Activated CD4-positive, alpha-beta memory T cell treated with anti-CD3 and anti-CD28 coated beads, Interleukin-2, amount 10 ng/mL, durations not matched to agents 7 days and 5 days (primary cell): ENCODE measurements around the gene MED22. TPM values are rescaled to one million over a fixed set of nuclear protein-coding genes. Genes with fewer than 3 reads are reported as not detected.
"Not testable (repeated sequence)": the region's sequence is repeated elsewhere in the genome, so short reads cannot be mapped to it uniquely, and the experiment has no call there.

ENCODE experiments used
- CTCF ChIA-PET: fragments of 350-600 bp; sonication (Branson Sonifier 250); formaldehyde crosslinking; loops from one replicate; lab custom pipeline; 2021; ENCODE audit warnings: antibody characterized with exemption, inconsistent platforms; lab: Charles Lee
- POLR2A ChIA-PET: fragments of 350-600 bp; sonication (Branson Sonifier 250); formaldehyde crosslinking; loops from one replicate; lab custom pipeline; 2021; ENCODE audit warnings: antibody characterized with exemption; lab: Charles Lee
- DNase-seq: peaks from one replicate; pipeline ENCODE4 v3.0.0-alpha.2; 2020
- H3K27ac Mint-ChIP-seq: one replicate; pipeline ENCODE4 v1.8.0; 2021; ENCODE audit warnings: mild to moderate bottlenecking, mixed read lengths
- H3K27me3 Mint-ChIP-seq: one replicate; pipeline ENCODE4 v1.8.0; 2021; ENCODE audit warnings: mixed read lengths
- H3K36me3 Mint-ChIP-seq: one replicate; pipeline ENCODE4 v1.8.0; 2021; ENCODE audit warnings: low read depth, mixed read lengths
- H3K4me1 Mint-ChIP-seq: one replicate; pipeline ENCODE4 v1.8.0; 2021; ENCODE audit warnings: mixed read lengths
- H3K4me3 Mint-ChIP-seq: one replicate; pipeline ENCODE4 v1.8.0; 2021; ENCODE audit warnings: mild to moderate bottlenecking, mixed read lengths
- H3K9me3 Mint-ChIP-seq: one replicate; pipeline ENCODE4 v1.8.0; 2021; ENCODE audit warnings: mixed read lengths
- total RNA-seq, 2 experiments: library from RNA; stranded (reverse); gene quantifications; one replicate each; pipeline ENCODE4 v1.2.3, GENCODE V29; 2021

MED22 gene
- total RNA-seq, 2 experiments from 2014 or later, result 21.1 to 23.3 TPM

DNA sequence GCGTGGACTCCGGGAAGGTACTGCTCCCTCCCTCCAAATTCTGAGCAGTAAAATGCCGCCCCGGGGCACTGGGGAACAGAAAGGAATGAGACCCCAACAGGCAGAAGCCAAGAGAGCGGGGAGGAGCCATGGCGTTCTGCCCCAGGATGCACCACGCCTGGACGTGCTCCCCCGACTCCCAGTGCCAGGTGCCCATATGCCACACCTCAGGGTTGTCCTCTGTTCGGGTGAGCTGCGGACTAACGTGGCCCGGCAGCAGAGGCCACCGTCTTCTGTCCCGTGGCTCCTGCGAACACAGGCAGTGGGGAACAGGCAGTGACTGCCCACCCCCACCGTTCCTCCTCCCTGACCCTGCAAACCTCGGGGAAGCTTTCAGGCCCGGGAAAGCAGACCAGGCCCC lies 16.7 kb downstream of the MED22 start:
- H3K9me3 Mint-ChIP-seq, result no peaks in the 10 kb centered on the region
- no peak for DNase-seq
- CTCF ChIA-PET, result interaction anchor here (1.1 to 2.8 kb wide), 3 partner anchors 9 to 145 kb away, joined by 4 to 16 read pairs (median 7); no protein-coding TSS in a partner anchor
- peaks cover 23% of the 10 kb centered on the region for H3K4me1 Mint-ChIP-seq
- H3K27ac Mint-ChIP-seq, result no peak overlapping the region
- no peak overlapping the region for H3K4me3 Mint-ChIP-seq
- POLR2A ChIA-PET, result interaction anchor here (1.5 kb wide), 1 partner anchor 9 kb away, joined by 4 read pairs; no protein-coding TSS in a partner anchor
- H3K27me3 Mint-ChIP-seq, result no peaks in the 10 kb centered on the region
- H3K36me3 Mint-ChIP-seq, result peaks cover 50% of the 10 kb centered on the region

DNA sequence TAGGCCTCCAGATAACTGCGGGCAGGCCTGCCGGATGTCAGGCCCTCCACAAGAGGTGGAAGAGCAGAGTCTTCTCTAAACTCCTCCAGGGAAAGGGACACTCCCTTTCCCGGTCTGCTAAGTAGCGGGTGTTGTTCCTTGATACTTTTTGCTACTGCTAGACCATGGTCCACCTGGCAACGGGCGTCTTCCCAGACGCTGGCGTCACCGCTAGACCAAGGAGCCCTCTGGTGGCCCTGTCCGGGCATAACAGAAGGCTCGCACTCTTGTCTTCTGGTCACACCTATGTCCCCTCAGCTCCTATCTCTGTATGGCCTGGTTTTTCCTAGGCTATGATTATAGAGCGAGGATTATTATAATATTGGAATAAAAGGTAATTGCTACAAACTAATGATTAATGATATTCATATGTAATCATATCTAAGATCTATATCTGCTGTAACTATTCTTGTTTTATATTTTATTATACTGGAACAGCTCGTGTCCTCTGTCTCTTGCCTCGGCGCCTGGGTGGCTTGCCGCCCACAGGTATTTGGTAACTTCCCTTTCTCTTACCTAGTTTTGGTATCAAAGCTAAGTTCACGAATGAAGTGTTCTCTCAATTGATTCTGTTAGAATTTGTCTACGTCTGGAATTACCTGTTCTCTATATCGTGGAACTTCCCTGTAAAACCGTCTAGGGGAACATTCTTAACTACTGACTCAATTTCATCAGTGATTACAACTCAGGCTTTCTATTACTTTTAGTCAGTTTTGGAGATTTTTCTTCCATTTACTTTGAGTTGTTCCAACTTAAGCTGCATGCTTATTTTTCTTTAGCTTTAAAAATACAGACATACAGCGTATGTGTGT lies 18.4 kb downstream of the MED22 start:
- H3K36me3 Mint-ChIP-seq, result peaks cover 37% of the 10 kb centered on the region
- ChIA-PET CTCF (interaction anchor here (0.8 to 2.8 kb wide), 7 partner anchors 18 to 149 kb away, joined by 3 to 16 read pairs (median 3); partner anchors contain the start of genes MED22, RPL7A and STKLD1), POLR2A (interaction anchor here (0.8 to 1.3 kb wide), 3 partner anchors 18 to 46 kb away, joined by 3 to 4 read pairs (median 3); partner anchors contain the start of gene MED22)
- not testable (repeated sequence) for H3K9me3 Mint-ChIP-seq, H3K27ac Mint-ChIP-seq, H3K27me3 Mint-ChIP-seq, DNase-seq, H3K4me3 Mint-ChIP-seq, H3K4me1 Mint-ChIP-seq

DNA sequence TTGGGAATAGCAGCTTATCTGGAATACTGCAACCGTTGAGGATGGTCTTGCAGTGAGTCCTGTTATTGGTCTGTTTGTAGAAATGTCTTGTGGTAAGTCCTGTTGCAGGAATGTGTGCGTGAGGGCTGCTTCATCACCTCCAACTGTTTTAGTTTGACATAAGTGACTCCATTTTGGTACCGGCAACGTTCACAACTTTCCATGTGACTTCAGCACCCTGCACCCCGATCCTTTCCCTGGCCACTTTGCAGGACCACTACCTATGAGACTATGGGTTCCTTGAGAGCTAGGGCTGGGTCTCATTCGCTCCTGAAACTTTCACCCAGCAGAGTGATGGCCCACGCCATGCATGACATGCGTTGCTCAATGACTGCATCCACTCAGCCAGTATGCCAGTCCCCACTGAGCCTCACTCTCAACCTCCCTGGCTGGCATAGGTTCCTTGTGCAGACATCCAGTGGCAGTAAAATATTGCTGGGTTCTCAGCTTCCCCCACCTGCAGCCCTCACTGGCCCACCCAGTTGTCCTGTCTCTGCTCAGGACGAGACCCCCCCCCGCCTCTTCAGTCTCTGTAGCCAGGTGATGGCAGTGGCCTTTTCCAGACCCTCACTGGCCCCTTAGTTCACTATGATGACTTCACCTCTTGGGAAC lies 20.0 kb downstream of the MED22 start:
- no peaks in the 10 kb centered on the region for H3K4me1 Mint-ChIP-seq
- H3K27me3 Mint-ChIP-seq, result no peaks in the 10 kb centered on the region
- no peak overlapping the region for H3K27ac Mint-ChIP-seq
- CTCF ChIA-PET, result no interaction called here
- peaks cover 24% of the 10 kb centered on the region for H3K36me3 Mint-ChIP-seq
- POLR2A ChIA-PET, result no interaction called here
- no peak overlapping the region for H3K4me3 Mint-ChIP-seq
- no peak for DNase-seq
- no peaks in the 10 kb centered on the region for H3K9me3 Mint-ChIP-seq

DNA sequence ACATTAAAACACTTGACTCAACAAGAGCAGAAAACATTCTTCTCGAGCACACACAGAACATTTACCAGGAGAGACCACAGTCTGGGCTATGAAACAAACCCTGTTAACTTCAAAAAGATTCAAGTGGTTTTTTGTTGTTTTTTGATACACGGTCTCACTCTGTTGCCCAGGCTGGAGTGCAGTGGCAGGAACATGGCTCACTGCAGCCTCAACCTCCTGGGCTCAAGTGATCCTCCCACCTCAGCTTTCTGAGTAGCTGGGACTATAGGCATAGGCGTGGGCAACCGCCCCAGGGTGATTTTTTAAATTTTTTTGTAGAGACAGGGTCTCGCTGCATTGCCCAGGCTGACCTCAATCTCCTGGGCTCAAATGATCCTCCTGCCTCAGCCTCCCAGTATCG lies 20.9 kb downstream of the MED22 start:
- H3K27ac Mint-ChIP-seq, POLR2A ChIA-PET: not testable (repeated sequence)

DNA sequence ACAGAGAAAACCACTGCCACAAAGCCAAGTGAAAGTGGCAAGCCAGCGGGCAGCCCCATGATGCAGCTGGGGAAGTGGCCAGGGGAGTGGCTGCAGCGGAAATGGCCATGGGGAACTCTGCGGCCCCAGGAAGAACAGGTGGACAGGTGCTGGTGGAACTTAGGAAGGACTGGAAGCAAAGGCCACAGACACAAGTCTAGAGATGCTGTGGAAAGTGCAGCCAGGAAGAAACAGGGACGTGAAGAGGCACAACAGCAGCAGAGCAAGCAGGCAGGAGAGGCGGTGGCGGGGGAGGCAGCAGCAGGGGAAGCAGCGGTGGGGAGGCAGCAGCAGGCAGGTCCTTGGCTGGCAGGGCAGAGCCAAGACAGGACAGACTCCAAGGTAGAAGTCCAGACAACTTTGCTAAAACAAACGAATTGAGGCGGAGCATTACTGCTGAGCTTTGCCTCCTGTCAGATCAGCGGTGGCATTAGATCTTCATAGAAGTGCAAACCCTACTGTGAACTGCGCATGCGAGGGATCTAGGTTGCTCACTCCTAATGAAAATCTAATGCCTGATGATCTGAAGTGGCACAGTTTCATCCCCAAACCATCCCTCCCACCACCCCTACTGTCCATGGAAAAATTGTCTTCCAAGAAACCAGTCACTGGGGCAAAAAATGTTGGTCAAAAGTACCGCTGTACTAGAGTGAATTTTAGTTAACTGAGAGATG lies 23.8 kb downstream of the MED22 start:
- Mint-ChIP-seq H3K27me3 (no peaks in the 10 kb centered on the region), H3K9me3 (no peaks in the 10 kb centered on the region), H3K36me3 (no peaks in the 10 kb centered on the region), H3K27ac (no peak overlapping the region), H3K4me1 (no peaks in the 10 kb centered on the region), H3K4me3 (no peak overlapping the region)
- ChIA-PET POLR2A (no interaction called here), CTCF (no interaction called here)
- DNase-seq, result no peak

More for the DNA sequence above, 20.9 kb downstream of the MED22 start:
- H3K36me3 Mint-ChIP-seq, result peaks cover 17% of the 10 kb centered on the region
- H3K27me3 Mint-ChIP-seq, CTCF ChIA-PET, H3K4me1 Mint-ChIP-seq, DNase-seq, H3K9me3 Mint-ChIP-seq, H3K4me3 Mint-ChIP-seq: not testable (repeated sequence)

DNA sequence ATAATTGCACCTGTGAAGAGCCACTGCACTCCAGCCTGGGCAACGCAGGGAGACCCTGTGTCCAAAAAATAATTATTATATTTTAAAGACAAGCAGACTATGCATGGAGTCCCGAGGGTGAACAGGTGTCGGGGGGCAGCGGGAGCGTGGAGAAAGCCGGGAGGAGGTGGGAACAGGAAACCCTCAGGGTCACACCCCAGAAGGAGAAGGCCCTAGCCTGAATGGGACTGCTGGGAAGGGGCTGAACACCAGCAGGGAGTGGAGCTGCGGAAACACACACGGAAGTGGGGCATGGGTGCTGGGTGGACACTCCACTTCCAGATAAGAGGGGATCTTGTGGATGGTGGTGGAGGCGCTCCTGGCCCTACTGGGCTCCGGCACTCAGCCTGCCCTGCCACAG lies 24.7 kb downstream of the MED22 start:
- H3K9me3 Mint-ChIP-seq, result no peaks in the 10 kb centered on the region
- no peaks in the 10 kb centered on the region for H3K36me3 Mint-ChIP-seq
- no peak overlapping the region for H3K27ac Mint-ChIP-seq
- H3K4me3 Mint-ChIP-seq, result no peak overlapping the region
- POLR2A ChIA-PET, result no interaction called here
- no peaks in the 10 kb centered on the region for H3K4me1 Mint-ChIP-seq
- no peak for DNase-seq
- H3K27me3 Mint-ChIP-seq, result no peaks in the 10 kb centered on the region
- CTCF ChIA-PET, result no interaction called here

DNA sequence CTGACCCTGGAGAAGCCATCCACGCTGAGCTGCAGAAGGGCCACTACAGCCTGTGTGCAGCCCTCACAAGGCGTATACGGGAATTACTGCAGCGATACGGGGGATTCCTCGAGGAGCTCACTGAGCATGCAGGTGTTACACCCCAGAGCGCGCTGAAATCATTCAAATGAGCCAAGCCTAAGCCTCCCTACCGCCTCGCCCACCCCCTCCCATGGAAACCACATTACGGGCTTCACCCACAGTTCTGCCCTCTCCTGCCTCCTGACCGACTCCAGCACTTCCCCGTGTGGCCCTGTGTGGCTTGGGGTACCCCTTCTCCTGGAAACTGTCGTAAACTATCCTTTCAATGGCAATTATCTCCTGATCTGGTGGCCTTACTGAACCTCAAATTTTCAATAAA lies 25.2 kb downstream of the MED22 start:
- ChIA-PET CTCF (no interaction called here), POLR2A (no interaction called here)
- no peaks in the 10 kb centered on the region for H3K36me3 Mint-ChIP-seq
- H3K27ac Mint-ChIP-seq, result no peak overlapping the region
- H3K27me3 Mint-ChIP-seq, result no peaks in the 10 kb centered on the region
- no peaks in the 10 kb centered on the region for H3K4me1 Mint-ChIP-seq
- H3K9me3 Mint-ChIP-seq, result no peaks in the 10 kb centered on the region
- H3K4me3 Mint-ChIP-seq, result no peak overlapping the region
- no peak for DNase-seq

DNA sequence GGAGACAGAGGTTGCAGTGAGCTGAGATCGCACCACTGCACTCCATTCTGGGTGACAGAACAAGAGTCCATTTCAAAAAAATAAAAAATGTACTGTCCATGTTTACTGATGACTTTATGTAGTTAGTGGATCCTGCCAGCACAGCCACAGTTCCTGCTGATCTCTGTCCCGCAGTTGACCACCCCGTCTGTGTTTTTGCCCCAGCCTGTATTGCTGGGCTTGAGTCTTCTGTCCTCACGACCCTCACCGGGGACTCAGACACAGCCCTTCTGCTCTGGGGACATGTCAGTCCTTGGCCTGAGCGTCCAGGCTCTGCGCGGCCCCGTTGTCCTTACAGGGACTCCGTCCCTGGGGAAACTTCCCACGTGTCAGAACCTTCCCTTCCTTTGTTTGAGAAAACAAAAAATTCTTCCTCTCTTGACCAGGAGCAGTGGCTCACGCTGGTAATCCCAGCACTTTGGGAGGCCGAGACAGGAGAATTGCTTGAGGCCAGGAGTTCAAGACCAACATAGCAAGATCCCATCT lies 26.5 kb downstream of the MED22 start:
- POLR2A ChIA-PET, result no interaction called here
- Mint-ChIP-seq H3K4me3 (no peak overlapping the region), H3K27ac (no peak overlapping the region), H3K36me3 (no peaks in the 10 kb centered on the region), H3K9me3 (no peaks in the 10 kb centered on the region), H3K4me1 (no peaks in the 10 kb centered on the region), H3K27me3 (no peaks in the 10 kb centered on the region)
- CTCF ChIA-PET, result no interaction called here
- no peak for DNase-seq

DNA sequence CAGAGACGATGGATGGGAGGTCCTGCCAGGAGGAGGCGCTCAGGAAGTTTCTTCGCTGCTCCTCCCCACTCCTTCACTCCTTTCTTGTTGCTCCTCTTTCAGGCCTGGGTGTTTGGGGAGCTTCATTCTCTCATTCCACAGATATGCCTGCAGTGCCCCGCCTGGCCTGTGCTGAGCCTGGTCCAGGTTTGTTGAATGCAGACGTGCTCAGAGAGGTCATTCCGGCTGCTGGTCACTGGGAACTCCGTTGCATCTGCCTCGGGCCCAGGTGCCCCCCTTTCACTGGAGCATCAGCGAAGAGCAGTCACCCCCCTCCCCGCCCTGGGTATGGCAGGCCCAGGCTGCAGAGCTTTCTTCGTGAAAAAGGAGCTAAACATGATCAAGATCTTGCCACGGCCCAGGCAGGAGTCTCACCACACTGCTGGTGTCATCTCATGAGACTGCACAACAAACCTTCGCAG lies 27.5 kb downstream of the MED22 start:
- DNase-seq, result no peak
- ChIA-PET POLR2A (no interaction called here), CTCF (no interaction called here)
- no peaks in the 10 kb centered on the region for H3K4me1 Mint-ChIP-seq
- H3K27me3 Mint-ChIP-seq, result peaks cover 4% of the 10 kb centered on the region
- H3K27ac Mint-ChIP-seq, result no peak overlapping the region
- no peaks in the 10 kb centered on the region for H3K9me3 Mint-ChIP-seq
- no peaks in the 10 kb centered on the region for H3K36me3 Mint-ChIP-seq
- no peak overlapping the region for H3K4me3 Mint-ChIP-seq

DNA sequence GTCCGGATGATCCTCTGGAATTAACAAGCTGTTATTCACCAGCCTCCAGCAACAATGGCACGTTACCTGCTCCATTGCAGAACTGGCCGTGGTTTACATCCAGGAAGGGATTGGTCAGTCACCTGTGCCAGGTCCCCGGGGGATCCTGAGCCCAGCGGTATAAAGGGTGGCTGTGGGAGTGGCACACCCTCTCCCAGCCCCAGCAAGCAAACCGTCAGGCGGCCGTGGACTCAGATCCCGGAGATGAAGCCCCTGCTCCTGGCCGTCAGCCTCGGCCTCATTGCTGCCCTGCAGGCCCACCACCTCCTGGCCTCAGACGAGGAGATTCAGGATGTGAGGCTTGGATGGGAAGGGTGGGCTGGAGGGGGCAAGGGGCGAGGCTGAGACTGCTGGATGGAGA lies 30.4 kb downstream of the MED22 start:
- DNase-seq, H3K27ac Mint-ChIP-seq, H3K4me3 Mint-ChIP-seq, CTCF ChIA-PET, H3K9me3 Mint-ChIP-seq, H3K36me3 Mint-ChIP-seq, H3K27me3 Mint-ChIP-seq, POLR2A ChIA-PET, H3K4me1 Mint-ChIP-seq: not testable (repeated sequence)

DNA sequence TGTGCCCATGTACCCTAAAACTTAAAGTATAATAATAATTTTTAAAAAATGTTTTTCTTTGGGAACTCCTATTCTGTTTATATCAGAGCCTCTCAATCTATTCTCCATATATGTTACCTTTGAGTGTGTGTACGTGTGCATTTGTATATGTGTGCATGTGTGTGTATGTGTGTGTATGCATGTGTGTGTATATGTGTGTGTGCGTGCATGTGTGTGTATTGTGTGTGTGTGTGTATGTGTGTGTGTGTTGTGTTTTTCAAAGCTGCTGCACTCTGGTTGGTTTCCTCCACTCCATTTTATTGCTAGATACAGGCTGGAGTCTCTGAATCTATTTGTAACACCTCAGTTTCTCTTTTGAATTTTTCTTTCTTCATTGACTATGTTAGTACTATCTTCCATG lies 31.9 kb downstream of the MED22 start:
- Mint-ChIP-seq H3K4me1 (no peaks in the 10 kb centered on the region), H3K4me3 (no peak overlapping the region), H3K27ac (no peak overlapping the region), H3K36me3 (no peaks in the 10 kb centered on the region), H3K9me3 (no peaks in the 10 kb centered on the region), H3K27me3 (peaks cover 4% of the 10 kb centered on the region)
- POLR2A ChIA-PET, result no interaction called here
- no peak for DNase-seq
- CTCF ChIA-PET, result no interaction called here

DNA sequence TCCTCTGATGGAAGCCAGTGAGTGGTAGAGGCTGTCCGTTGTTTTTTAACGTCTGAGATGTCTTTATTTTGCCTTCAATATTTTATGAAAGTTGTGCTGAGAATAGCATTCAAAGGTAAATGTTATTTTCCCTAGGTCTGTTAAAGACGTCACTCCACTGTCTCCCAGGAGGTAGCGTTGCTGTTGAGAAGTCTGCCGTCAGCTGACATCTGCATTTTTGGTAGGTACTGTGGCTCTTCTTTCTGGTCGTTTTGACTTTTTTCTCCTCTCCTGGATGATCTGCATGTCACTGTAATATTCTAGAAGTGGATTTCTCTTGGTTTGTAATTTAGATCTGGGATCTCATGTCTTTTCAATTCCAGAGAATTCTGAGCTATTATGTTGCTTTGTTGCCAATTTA lies 38.3 kb downstream of the MED22 start:
- Mint-ChIP-seq H3K4me1 (no peaks in the 10 kb centered on the region), H3K9me3 (no peaks in the 10 kb centered on the region), H3K27ac (no peak overlapping the region), H3K27me3 (peaks cover 9% of the 10 kb centered on the region), H3K4me3 (no peak overlapping the region), H3K36me3 (no peaks in the 10 kb centered on the region)
- ChIA-PET POLR2A (no interaction called here), CTCF (no interaction called here)
- no peak for DNase-seq

DNA sequence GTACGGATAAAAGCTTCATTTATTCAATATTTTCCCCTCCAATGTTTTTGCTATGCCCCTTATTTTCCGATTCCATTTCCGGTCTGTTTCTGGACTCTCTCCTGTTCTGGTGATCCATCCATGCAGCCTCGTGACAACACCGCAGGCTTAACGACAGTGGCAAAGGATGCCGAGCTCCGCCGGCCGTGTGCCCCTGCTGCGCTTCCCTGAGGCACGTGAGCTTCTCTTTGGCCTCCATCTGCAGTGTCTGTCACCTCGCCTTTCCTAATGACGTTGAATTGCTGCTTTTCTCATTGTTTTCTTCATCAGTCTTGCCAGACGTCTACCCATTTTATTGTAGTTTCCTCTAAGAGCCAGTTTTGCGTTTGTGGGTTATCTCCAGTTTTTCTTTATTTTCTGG lies 40.6 kb downstream of the MED22 start:
- CTCF ChIA-PET, result no interaction called here
- Mint-ChIP-seq H3K27me3 (peaks cover 9% of the 10 kb centered on the region), H3K9me3 (no peaks in the 10 kb centered on the region), H3K4me3 (no peak overlapping the region), H3K36me3 (no peaks in the 10 kb centered on the region), H3K27ac (no peak overlapping the region), H3K4me1 (no peaks in the 10 kb centered on the region)
- POLR2A ChIA-PET, result no interaction called here
- DNase-seq, result no peak
